ENCODE data around the gene PGS1. TPM values are rescaled to one million over a fixed set of nuclear protein-coding genes. Genes with fewer than 3 reads are reported as not detected.

The PGS1 gene
- total RNA-seq, 4 donors from 2014 or later = 30.4 to 40.3 (median 39.9) TPM

GRCh38 chr17:78421084-78421533 is 42.7 kb downstream of the PGS1 start:
- TF ChIP-seq POLR2A (IDR thresholded peaks at IDR 0.05) = no peak
- TF ChIP-seq, protein P1, sequence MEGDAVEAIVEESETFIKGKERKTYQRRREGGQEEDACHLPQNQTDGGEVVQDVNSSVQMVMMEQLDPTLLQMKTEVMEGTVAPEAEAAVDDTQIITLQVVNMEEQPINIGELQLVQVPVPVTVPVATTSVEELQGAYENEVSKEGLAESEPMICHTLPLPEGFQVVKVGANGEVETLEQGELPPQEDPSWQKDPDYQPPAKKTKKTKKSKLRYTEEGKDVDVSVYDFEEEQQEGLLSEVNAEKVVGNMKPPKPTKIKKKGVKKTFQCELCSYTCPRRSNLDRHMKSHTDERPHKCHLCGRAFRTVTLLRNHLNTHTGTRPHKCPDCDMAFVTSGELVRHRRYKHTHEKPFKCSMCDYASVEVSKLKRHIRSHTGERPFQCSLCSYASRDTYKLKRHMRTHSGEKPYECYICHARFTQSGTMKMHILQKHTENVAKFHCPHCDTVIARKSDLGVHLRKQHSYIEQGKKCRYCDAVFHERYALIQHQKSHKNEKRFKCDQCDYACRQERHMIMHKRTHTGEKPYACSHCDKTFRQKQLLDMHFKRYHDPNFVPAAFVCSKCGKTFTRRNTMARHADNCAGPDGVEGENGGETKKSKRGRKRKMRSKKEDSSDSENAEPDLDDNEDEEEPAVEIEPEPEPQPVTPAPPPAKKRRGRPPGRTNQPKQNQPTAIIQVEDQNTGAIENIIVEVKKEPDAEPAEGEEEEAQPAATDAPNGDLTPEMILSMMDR (IDR thresholded peaks at IDR 0.05) = no peak
- intact Hi-C loops (cut with DNase I; ENCODE audit: low total_unique reads) = loop anchor here (2.0 to 5.0 kb wide), 2 partner anchors 60 to 129 kb away; partner anchors contain the start of gene SOCS3
- no peak overlapping the region for H3K4me3 ChIP-seq (ENCODE audit: low read depth, poor library complexity, severe bottlenecking)
- no peak for DNase-seq (ENCODE audit: low spot score in 2 of 2)
- WGBS, 2 donors = 88 to 92% methylated on average over 6 of the region's 6 CpGs

DNA sequence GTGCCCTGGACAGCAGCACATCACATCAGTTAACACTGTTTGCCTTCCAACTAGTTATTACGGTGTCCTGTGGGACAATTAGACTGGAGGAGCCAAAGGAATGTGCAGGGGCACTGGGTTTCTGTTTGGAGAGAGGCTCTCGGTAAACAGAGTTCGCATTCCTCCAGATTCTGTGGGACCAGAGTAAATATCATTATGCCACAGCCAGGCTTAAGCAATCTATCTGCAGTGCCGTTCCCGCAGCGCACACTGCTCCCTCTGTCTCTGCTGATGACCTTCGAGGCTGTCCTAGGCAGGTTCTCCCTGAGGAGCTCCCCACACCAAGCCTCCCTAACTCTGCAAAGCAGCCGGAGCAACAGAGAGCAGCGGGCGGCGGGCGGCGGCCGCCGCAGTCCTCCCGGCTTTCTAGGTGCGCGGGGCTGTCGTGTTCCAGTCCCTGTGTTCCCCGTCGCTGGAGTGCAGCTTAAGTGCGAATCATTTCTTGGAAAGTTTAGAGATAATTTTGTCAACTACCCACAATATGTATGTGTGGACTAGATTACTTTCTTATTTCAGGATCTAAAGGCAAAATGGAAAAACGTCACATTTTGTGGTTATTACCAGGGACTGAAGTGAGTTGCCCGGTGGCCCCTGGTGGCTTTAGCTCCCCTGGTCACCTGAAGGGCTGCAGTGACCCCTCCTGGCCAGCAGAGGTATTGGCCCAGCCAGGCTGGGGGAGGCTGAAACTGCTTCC is 43.3 kb downstream of the PGS1 start:
- 79 to 80% methylated on average over 24 of the region's 24 CpGs for WGBS, 2 donors
- no peak for TF ChIP-seq POLR2A (IDR thresholded peaks at IDR 0.05)
- TF ChIP-seq, protein P1 (IDR thresholded peaks at IDR 0.05) = peak in 1 of 3 donors; percentile 79
- peak; percentile 55 to 94 for DNase-seq (ENCODE audit: low spot score in 2 of 2)
- intact Hi-C loops (cut with DNase I; ENCODE audit: low total_unique reads) = loop anchor here (2.0 to 5.0 kb wide), 2 partner anchors 61 to 129 kb away; partner anchors contain the start of gene SOCS3
- no peak overlapping the region for H3K4me3 ChIP-seq (ENCODE audit: low read depth, poor library complexity, severe bottlenecking)

DNA sequence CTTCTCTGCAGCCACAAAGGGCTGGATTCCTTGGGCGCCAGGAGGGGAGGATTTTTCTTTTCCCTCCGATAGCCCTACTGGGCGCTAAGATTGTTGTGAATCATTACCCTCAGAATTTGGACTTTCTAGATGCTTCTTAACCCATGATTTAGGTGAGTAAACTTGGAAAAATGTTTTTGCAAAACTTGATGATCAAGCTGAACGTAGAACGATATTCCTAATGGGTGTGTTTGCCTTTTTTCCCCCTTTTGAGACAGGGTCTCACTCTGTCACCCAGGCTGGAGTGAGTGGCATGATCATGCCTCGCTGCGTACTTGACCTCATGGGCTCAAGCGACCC is 43.8 kb downstream of the PGS1 start:
- 80 to 84% methylated on average over 8 of the region's 8 CpGs for WGBS, 2 donors
- no peak overlapping the region for H3K4me3 ChIP-seq (ENCODE audit: low read depth, poor library complexity, severe bottlenecking)
- no peak for TF ChIP-seq POLR2A (IDR thresholded peaks at IDR 0.05)
- TF ChIP-seq, protein P1 (IDR thresholded peaks at IDR 0.05) = no peak
- intact Hi-C loops (cut with DNase I; ENCODE audit: low total_unique reads) = loop anchor here (5.0 kb wide), 1 partner anchor 130 kb away; no protein-coding TSS in a partner anchor
- no peak for DNase-seq (ENCODE audit: low spot score in 2 of 2)

DNA sequence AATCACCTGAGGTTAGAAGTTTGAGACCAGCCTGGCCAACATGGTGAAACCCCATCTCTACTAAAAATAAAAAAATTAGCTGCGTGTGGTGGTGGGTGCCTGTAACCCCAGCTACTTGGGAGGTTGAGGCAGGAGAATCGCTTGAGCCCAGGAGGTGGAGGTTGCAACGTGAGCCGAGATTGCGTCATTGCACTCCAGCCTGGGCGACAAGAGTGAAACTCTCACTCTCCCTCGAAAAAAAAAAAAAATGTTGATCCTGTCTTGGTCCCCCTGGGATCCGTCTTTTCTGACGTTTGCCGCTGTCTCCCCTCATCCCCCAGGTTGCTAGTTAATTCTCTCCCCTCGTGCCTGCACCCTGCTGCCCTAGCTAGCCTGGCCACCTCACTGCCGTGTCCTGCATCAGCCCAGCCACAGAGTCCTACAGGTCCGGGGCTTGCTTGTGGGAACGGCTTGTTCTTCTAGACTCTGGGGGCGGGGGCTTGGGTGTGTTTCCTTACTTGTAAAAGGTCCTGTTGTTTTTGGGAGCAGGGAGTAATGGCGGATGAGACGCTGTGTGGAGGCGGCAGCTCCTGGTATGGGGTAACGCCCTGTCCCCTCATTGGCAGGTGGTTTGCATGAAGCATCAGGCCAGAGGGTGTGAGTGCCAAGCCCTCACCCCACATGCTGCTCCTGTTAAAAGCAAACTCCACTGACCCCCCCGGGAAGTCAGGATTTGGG is 44.6 kb downstream of the PGS1 start:
- TF ChIP-seq POLR2A (IDR thresholded peaks at IDR 0.05) = no peak
- TF ChIP-seq, protein P1 (IDR thresholded peaks at IDR 0.05) = no peak
- intact Hi-C loops (cut with DNase I; ENCODE audit: low total_unique reads) = loop anchor here (5.0 kb wide), 1 partner anchor 131 kb away; no protein-coding TSS in a partner anchor
- WGBS, 2 donors = 81 to 85% methylated on average over 20 of the region's 20 CpGs
- H3K4me3 ChIP-seq (ENCODE audit: low read depth, poor library complexity, severe bottlenecking) = no peak overlapping the region
- DNase-seq (ENCODE audit: low spot score in 2 of 2) = no peak

GRCh38 chr17:78423961-78424675 is 45.7 kb downstream of the PGS1 start:
- no peak for DNase-seq (ENCODE audit: low spot score in 2 of 2)
- 64 to 79% methylated on average over 18 of the region's 18 CpGs for WGBS, 2 donors
- intact Hi-C loops (cut with DNase I; ENCODE audit: low total_unique reads) = loop anchor here (5.0 kb wide), 1 partner anchor 132 kb away; no protein-coding TSS in a partner anchor

More at GRCh38 chr17:78423961-78424675, 45.7 kb downstream of the PGS1 start:
- TF ChIP-seq, protein P1 (IDR thresholded peaks at IDR 0.05) = no peak
- TF ChIP-seq POLR2A (IDR thresholded peaks at IDR 0.05) = no peak
- no peak overlapping the region for H3K4me3 ChIP-seq (ENCODE audit: low read depth, poor library complexity, severe bottlenecking)
